Motor neuron (in vitro differentiated cells): ENCODE results near the gene TNFSF15. TPM values are rescaled to one million over a fixed set of nuclear protein-coding genes. Genes with fewer than 3 reads are reported as not detected.

ENCODE experiments used
- total RNA-seq, 8 experiments: library from RNA; unstranded; fragments of 300-600 nt; gene quantifications; 2 replicates each; pipeline versions ENCODE4 v1.2.3 to v1.2.4, GENCODE V29; 2022

The TNFSF15 gene
- total RNA-seq, 8 experiments from 2014 or later = 0.13 to 4.1 (median 0.43) TPM; not detected in 1

Other genes with a start within 250 kb of the TNFSF15 start
- gene ATP6V1G1, start 218.3 kb downstream of the TNFSF15 start, total RNA-seq = 100 to 1,000 TPM; 122 to 253 (median 198) TPM
- gene TMEM268, start 194.7 kb downstream of the TNFSF15 start, total RNA-seq = 10 to 100 TPM in 4 of 8 experiments, 1 to 10 TPM in 4; 4.9 to 22.1 (median 10.4) TPM
- not detected for gene TEX53, start 148.2 kb downstream of the TNFSF15 start, total RNA-seq
- not detected for gene TEX48, start 123.8 kb downstream of the TNFSF15 start, total RNA-seq
- gene TNFSF8, start 124.6 kb upstream of the TNFSF15 start, total RNA-seq = under 1 TPM in 5 of 8 experiments, not detected in 3; 0.21 to 0.87 (median 0.46) TPM